Heart right ventricle (tissue), 16 donors: ENCODE data around the gene KATNAL1. TPM values are rescaled to one million over a fixed set of nuclear protein-coding genes. Genes with fewer than 3 reads are reported as not detected.

Experiments
- ATAC-seq, 8 donors: fragments of 200-7000 bp; cut with Tn5 transposase; one replicate each; pipeline ENCODE4 v1.9.1; 2020; ENCODE audit warnings: mild to moderate bottlenecking in 8 of 8, moderate library complexity in 8 of 8, moderate number of reproducible peaks in 1 of 8
- DNase-seq, 2 donors: peaks; one replicate each; pipeline ENCODE4 v3.0.0-alpha.2; 2020
- H3K27ac ChIP-seq, 10 donors: fragments of 200-600 bp; sonication (generic) in 2 of 10; one replicate each; pipeline versions ENCODE4 v1.5.0 to v1.8.0; 2020 to 2022; ENCODE audit warnings: mild to moderate bottlenecking in 3 of 10
- H3K27me3 ChIP-seq, 7 donors: fragments of 200-600 bp; one replicate each; pipeline ENCODE4 v1.8.0; 2021 to 2022; ENCODE audit warnings: mild to moderate bottlenecking in 2 of 7
- H3K36me3 ChIP-seq, 9 donors: fragments of 200-600 bp; sonication (generic) in 1 of 9; one replicate each; pipeline versions ENCODE4 v1.5.0 to v1.8.0; 2020 to 2022; ENCODE audit warnings: mild to moderate bottlenecking in 2 of 9
- H3K4me1 ChIP-seq, 9 donors: fragments of 200-600 bp; sonication (generic) in 1 of 9; one replicate each; pipeline versions ENCODE4 v1.5.0 to v1.8.0; 2020 to 2022; ENCODE audit warnings: mild to moderate bottlenecking in 4 of 9
- H3K4me3 ChIP-seq, 10 donors: fragments of 200-600 bp; sonication (generic) in 2 of 10; one replicate each; pipeline versions ENCODE4 v1.5.0 to v1.8.0; 2020 to 2022; ENCODE audit warnings: mild to moderate bottlenecking in 7 of 10, moderate library complexity in 2 of 10
- H3K9me3 ChIP-seq, 11 donors: fragments of 200-600 bp in 10 of 11; sonication (generic) in 2 of 11; one replicate each; pipeline versions ENCODE4 v1.5.0 to v1.8.0; 2013 to 2022; ENCODE audit warnings: mild to moderate bottlenecking in 2 of 11, control low read depth in 1 of 11, moderate library complexity in 1 of 11
- WGBS, 2 donors: extraction: QIAGEN DNeasy Blood & Tissue Kit; methylation state at CpG; one replicate each; pipeline ENCODE4 v1.1.7; 2013; ENCODE audit warnings: inconsistent platforms in 1 of 2; 5-methylcytosine and 5-hydroxymethylcytosine counted together
- intact Hi-C, 10 donors: fragments of 100-400 bp; cut with DNase I; formaldehyde crosslinking; loops; one replicate each; pipeline versions ENCODE4 v1.11.1 to v1.14.2; 2022
- long read RNA-seq, 3 donors: library from polyadenylated mRNA; unstranded; transcript quantifications; one replicate each; pipeline ENCODE4 v2.0.0, GENCODE V29; 2020 to 2021
- polyA plus RNA-seq, 2 donors: library from polyadenylated mRNA; stranded (reverse); fragments of 200-250 nt; gene quantifications; one replicate each; pipeline ENCODE4 v1.2.3, GENCODE V29; 2013
- total RNA-seq, 10 donors: library from RNA; stranded (reverse); fragmentation: NEBNext Ultra II Directional in 3 of 10; extraction: Animal tissue kit (Norgen Biotek cat#: 25700) in 3 of 10; gene quantifications; one replicate each; pipeline versions ENCODE4 v1.2.1 to v1.2.4, GENCODE V29; 2021 to 2023
- TF ChIP-seq, protein P1 (sequence below), 9 donors: fragments of 200-600 bp; sonication (generic) in 2 of 9; IDR thresholded peaks; one replicate each; pipeline versions ENCODE4 v1.5.0 to v1.8.0; 2021 to 2022; ENCODE audit warnings: antibody characterized with exemption in 9 of 9, mild to moderate bottlenecking in 5 of 9, moderate library complexity in 1 of 9
- donor health status: Arrhythmogenic right ventricular cardiomyopathy.
- donor health status: ischemic (EF 13 %, LVEDD 7.1; RV severe dilation, severe dysfunction).
- donor health status: healthy with polysubstance abuse.
- donor health status: DM: no; HTN: yes; CAD: no.
- donor health status: DM: no; HTN: no; CAD: no.
- donor health status: ischemic (EF 25% LVEDD 6.9; RV normal size, moderate dysfunction).
- donor health status: ischemic (EF 25% LVEDD 5.7; RV mildly dilated, moderate dysfunction).
- donor health status: healthy.
- donor health status: DM: yes; HTN: yes; CAD: no.
- donor health status: Ischemic cardiomyopathy.
- donor health status: ischemic (EF 35%, LVEDD 5.7; RV mildly dilated, moderate dysfunction).
- donor health status: nonischemic (EF 11% LVEDD 7.7; RV severe dilation, severe dysfunction).
- donor health status: DM: yes; HTN: yes; CAD: no.
- donor health status: PGD.
- donor health status: ischemic (EF 29% LVEDD 5.4; RV normal size, mild dysfunction).
- donor health status: nonischemic (EF 23%, LVEDD 6.1; RV moderate dilation, normal function).

The KATNAL1 gene
- total RNA-seq (10 to 100 TPM; 36.0 to 61.9 (median 53.3) TPM), polyA plus RNA-seq (1 to 10 TPM; 5.1 to 5.9 TPM)
- long read RNA-seq, donor 1, full-length matches to known transcripts = 12 of 17 reads
- long read RNA-seq, donor 1, partial matches to known transcripts = 2 of 17 reads
- long read RNA-seq, donor 1, other reads (novel, unspliced or antisense) = 3 of 17 reads
- long read RNA-seq, donor 2, full-length matches to known transcripts = 12 of 20 reads
- long read RNA-seq, donor 2, partial matches to known transcripts = 2 of 20 reads
- long read RNA-seq, donor 2, other reads (novel, unspliced or antisense) = 6 of 20 reads
- long read RNA-seq, donor 3, full-length matches to known transcripts = 13 of 30 reads
- long read RNA-seq, donor 3, partial matches to known transcripts = 4 of 30 reads
- long read RNA-seq, donor 3, other reads (novel, unspliced or antisense) = 13 of 30 reads

DNA sequence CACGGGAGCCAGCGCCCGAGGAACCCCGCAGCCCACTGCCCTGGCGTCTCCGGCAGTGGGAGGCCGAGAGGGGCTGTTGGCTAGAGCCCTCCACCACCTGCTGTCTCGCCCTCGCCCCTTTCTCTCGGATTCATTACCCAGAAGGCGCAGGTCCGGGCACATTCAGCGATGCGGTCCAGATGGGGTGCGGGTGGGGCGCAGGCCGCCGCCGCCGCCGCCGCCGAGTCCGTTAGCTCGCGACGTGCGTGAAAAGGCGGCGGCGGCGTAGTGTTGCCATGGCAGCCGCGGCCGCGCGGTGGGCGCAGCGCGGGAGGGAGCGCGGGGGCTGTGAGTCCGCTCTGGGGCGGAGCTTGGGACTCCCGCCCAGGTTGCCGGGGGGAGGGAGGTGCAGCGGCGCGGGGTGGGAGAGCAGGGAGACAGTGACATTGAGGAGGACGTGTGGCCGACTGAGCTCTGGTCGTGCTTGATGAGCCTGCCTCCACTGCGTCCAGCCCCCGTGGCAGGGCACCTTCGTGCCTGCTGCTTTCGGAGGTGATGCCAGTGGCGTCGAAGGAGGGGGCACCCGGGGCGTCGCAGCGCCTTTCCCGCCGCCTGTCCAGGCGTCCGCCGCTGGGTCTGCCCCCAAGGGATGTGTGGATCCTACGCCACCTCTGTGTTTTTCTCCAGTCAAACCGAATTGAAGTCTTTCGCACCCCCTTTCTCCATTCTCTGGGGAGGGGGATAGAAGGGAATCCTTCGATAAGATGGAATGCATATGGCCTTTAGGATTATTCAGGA lies at the start of gene KATNAL1:
KATNAL1 (minus strand) TSS at position 358 of the 777 bp plus-strand sequence. CDS start 23,774 bp downstream, outside the sequence.
- peaks cover 0 to 63% (median 50%) of the 10 kb centered on the region in 9 donors for H3K4me1 ChIP-seq
- DNase-seq = peak; percentile 78 to 85
- no peaks in the 10 kb centered on the region for H3K27me3 ChIP-seq
- TF ChIP-seq, protein P1, sequence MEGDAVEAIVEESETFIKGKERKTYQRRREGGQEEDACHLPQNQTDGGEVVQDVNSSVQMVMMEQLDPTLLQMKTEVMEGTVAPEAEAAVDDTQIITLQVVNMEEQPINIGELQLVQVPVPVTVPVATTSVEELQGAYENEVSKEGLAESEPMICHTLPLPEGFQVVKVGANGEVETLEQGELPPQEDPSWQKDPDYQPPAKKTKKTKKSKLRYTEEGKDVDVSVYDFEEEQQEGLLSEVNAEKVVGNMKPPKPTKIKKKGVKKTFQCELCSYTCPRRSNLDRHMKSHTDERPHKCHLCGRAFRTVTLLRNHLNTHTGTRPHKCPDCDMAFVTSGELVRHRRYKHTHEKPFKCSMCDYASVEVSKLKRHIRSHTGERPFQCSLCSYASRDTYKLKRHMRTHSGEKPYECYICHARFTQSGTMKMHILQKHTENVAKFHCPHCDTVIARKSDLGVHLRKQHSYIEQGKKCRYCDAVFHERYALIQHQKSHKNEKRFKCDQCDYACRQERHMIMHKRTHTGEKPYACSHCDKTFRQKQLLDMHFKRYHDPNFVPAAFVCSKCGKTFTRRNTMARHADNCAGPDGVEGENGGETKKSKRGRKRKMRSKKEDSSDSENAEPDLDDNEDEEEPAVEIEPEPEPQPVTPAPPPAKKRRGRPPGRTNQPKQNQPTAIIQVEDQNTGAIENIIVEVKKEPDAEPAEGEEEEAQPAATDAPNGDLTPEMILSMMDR (IDR thresholded peaks at IDR 0.05) = no peak
- no peaks in the 10 kb centered on the region for H3K36me3 ChIP-seq
- H3K4me3 ChIP-seq = peak within 1 kb of the TSS; percentile 89 to 99 (median 97)
- 0 to 1% methylated on average over 59 to 71 of the region's 71 CpGs for WGBS, 2 donors
- ATAC-seq = peak; percentile 81 to 94 (median 90)
- H3K27ac ChIP-seq = peak within 1 kb of the TSS; percentile 78 to 98 (median 96)
- intact Hi-C loops = loop anchor here in 4 of 10 donors (5.0 to 10.0 kb wide), 4 partner anchors 35 to 310 kb away; partner anchors contain the start of gene USPL1 (in 4 of the 4)
- H3K9me3 ChIP-seq = no peaks in the 10 kb centered on the region

DNA sequence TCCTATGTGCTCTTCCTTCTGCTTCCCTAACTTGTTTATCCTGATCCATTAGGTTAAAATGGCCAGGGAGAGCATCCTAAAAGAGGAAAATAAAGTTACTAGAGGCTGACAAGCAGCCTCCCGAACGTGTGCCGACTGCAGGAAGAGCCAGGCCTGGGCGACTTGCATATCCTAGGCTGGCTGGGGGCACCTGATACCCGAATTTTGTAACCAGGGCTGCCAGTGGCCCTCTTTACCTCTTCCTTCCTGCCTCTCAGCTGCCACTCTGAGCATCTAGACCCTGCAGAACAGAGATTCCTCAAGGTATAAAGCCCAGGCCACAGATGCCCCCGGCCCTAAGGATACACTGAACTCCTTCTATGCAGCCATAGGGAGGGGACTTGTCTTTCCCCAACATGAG lies 48.5 kb upstream of the KATNAL1 start:
- intact Hi-C loops = loop anchor here in 4 of 10 donors (5.0 to 10.0 kb wide), 5 partner anchors 101 to 689 kb away; partner anchors contain the start of gene HMGB1 (in 2 of the 4)
- Histone ChIP-seq H3K27ac (no peak overlapping the region), H3K36me3 (no peaks in the 10 kb centered on the region), H3K4me1 (peaks cover 0 to 11% (median 0%) of the 10 kb centered on the region in 9 donors), H3K4me3 (no peak overlapping the region), H3K27me3 (no peaks in the 10 kb centered on the region), H3K9me3 (peaks cover 0 to 25% (median 0%) of the 10 kb centered on the region in 11 donors)
- TF ChIP-seq, protein P1 (IDR thresholded peaks at IDR 0.05) = no peak
- 54 to 82% methylated on average over 6 of the region's 6 CpGs for WGBS, 2 donors
- DNase-seq (no peak), ATAC-seq (no peak)

DNA sequence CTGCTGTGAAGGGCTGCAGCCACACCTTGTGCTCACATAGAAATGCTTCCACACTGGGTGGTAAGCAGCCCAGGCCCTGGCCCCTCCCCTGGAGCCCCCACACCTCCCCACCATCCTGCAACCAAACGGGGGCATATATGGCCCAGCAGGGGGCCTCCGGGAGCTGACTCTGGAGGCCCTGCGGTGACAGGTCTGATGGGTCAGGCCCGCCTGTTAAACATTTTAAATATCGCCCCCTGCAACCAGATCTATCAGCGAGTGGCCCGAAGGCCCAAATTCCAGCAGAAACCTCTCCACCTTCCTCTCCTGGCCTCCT lies 48.0 kb upstream of the KATNAL1 start:
- no peaks in the 10 kb centered on the region for H3K27me3 ChIP-seq
- intact Hi-C loops = loop anchor here in 4 of 10 donors (5.0 to 10.0 kb wide), 5 partner anchors 102 to 689 kb away; partner anchors contain the start of gene HMGB1 (in 2 of the 4)
- H3K4me1 ChIP-seq = peaks cover 0 to 11% (median 0%) of the 10 kb centered on the region in 9 donors
- no peak overlapping the region for H3K27ac ChIP-seq
- no peaks in the 10 kb centered on the region for H3K36me3 ChIP-seq
- ATAC-seq = peak in 7 of 8 donors; percentile 63 to 87 (median 79)
- TF ChIP-seq, protein P1 (IDR thresholded peaks at IDR 0.05) = peak; percentile 20 to 69 (median 60)
- 38 to 65% methylated on average over 7 of the region's 7 CpGs for WGBS, 2 donors
- H3K4me3 ChIP-seq = no peak overlapping the region
- peak in 1 of 2 donors; percentile 37 for DNase-seq
- peaks cover 0 to 25% (median 0%) of the 10 kb centered on the region in 11 donors for H3K9me3 ChIP-seq
